H9 (cell line): ENCODE measurements around the gene TMC3. TPM values are rescaled to one million over a fixed set of nuclear protein-coding genes. Genes with fewer than 3 reads are reported as not detected.

Experiments
- DNase-seq: peaks from one replicate; pipeline ENCODE4 v3.0.0-alpha.2; 2017
- H2AFZ ChIP-seq: one replicate; pipeline ENCODE4 v1.6.1; 2013; ENCODE audit warnings: mild to moderate bottlenecking, low read length, control low read depth, moderate library complexity
- H2AK5ac ChIP-seq: 2 replicates; pipeline ENCODE4 v1.6.1; 2013; ENCODE audit warnings: low read length, control low read depth, mixed read lengths; ENCODE audit not compliant: insufficient read length
- H2BK120ac ChIP-seq: one replicate; pipeline ENCODE4 v1.6.1; 2013; ENCODE audit warnings: low read depth, mild to moderate bottlenecking, low read length, control low read depth, inconsistent platforms; ENCODE audit not compliant: poor library complexity, severe bottlenecking
- H2BK12ac ChIP-seq: 2 replicates; pipeline ENCODE4 v1.6.1; 2013; ENCODE audit warnings: low read length, control low read depth, mixed read lengths, low read depth; ENCODE audit not compliant: insufficient read length
- H2BK15ac ChIP-seq: 2 replicates; pipeline ENCODE4 v1.6.1; 2013; ENCODE audit warnings: low read depth, low read length, control low read depth
- H2BK20ac ChIP-seq: one replicate; pipeline ENCODE4 v1.6.1; 2013; ENCODE audit warnings: low read depth, mild to moderate bottlenecking, low read length, control low read depth, inconsistent platforms; ENCODE audit not compliant: poor library complexity, severe bottlenecking
- H2BK5ac ChIP-seq: 2 replicates; pipeline ENCODE4 v1.6.1; 2013; ENCODE audit warnings: low read length, control low read depth, mixed read lengths; ENCODE audit not compliant: insufficient read length
- H3K14ac ChIP-seq: 2 replicates; pipeline ENCODE4 v1.6.1; 2013; ENCODE audit warnings: low read length, control low read depth; ENCODE audit not compliant: insufficient read depth
- H3K18ac ChIP-seq: 2 replicates; pipeline ENCODE4 v1.6.1; 2013; ENCODE audit warnings: low read depth, mild to moderate bottlenecking, mixed read lengths, low read length, control low read depth; ENCODE audit not compliant: insufficient read length
- H3K23ac ChIP-seq: 2 replicates; pipeline ENCODE4 v1.6.1; 2013; ENCODE audit warnings: low read length, control low read depth, mixed read lengths, low read depth; ENCODE audit not compliant: insufficient read length
- H3K23me2 ChIP-seq: 2 replicates; pipeline ENCODE4 v1.6.1; 2013; ENCODE audit warnings: low read depth, mild to moderate bottlenecking, mixed read lengths, low read length, control low read depth; ENCODE audit not compliant: insufficient read length, poor library complexity, severe bottlenecking
- H3K27ac ChIP-seq: 2 replicates; pipeline ENCODE4 v1.5.1; 2013; ENCODE audit warnings: low read length, control low read depth, mixed read lengths, low read depth; ENCODE audit not compliant: insufficient read length
- H3K27me3 ChIP-seq: 2 replicates; pipeline ENCODE4 v1.6.1; 2013; ENCODE audit warnings: low read length, control low read depth, inconsistent platforms; ENCODE audit not compliant: insufficient read depth
- H3K4ac ChIP-seq: 2 replicates; pipeline ENCODE4 v1.6.1; 2013; ENCODE audit warnings: low read depth, mild to moderate bottlenecking, control low read depth, inconsistent platforms, low read length, moderate library complexity
- H3K4me1 ChIP-seq: 2 replicates; pipeline ENCODE4 v1.6.1; 2013; ENCODE audit warnings: low read length, control low read depth, inconsistent platforms; ENCODE audit not compliant: insufficient read depth
- H3K4me2 ChIP-seq: 2 replicates; pipeline ENCODE4 v1.6.1; 2013; ENCODE audit warnings: low read length, control low read depth, mixed read lengths; ENCODE audit not compliant: insufficient read length, insufficient read depth
- H3K56ac ChIP-seq: 2 replicates; pipeline ENCODE4 v1.6.1; 2013; ENCODE audit warnings: low read depth, mild to moderate bottlenecking, mixed read lengths, low read length, control low read depth; ENCODE audit not compliant: insufficient read length
- H3K79me1 ChIP-seq: 2 replicates; pipeline ENCODE4 v1.6.1; 2013; ENCODE audit warnings: low read depth, mild to moderate bottlenecking, moderate library complexity, low read length, control low read depth, inconsistent platforms; ENCODE audit not compliant: insufficient read depth, poor library complexity, severe bottlenecking
- H3K79me2 ChIP-seq: 2 replicates; pipeline ENCODE4 v1.6.1; 2013; ENCODE audit warnings: low read length, control low read depth, inconsistent platforms; ENCODE audit not compliant: insufficient read depth
- H3K9ac ChIP-seq: 2 replicates; pipeline ENCODE4 v1.6.1; 2013; ENCODE audit warnings: low read length, control low read depth, mixed read lengths; ENCODE audit not compliant: insufficient read length; ENCODE audit errors: extremely low read depth
- H3K9me3 ChIP-seq: one replicate; pipeline ENCODE4 v1.6.1; 2013; ENCODE audit warnings: low read depth, low read length, inconsistent platforms; ENCODE audit not compliant: control insufficient read depth
- H3T11ph ChIP-seq: one replicate; pipeline ENCODE4 v1.6.1; 2013; ENCODE audit warnings: mild to moderate bottlenecking, low read length, control low read depth, inconsistent platforms
- H4K20me1 ChIP-seq: one replicate; pipeline ENCODE4 v1.6.1; 2013; ENCODE audit not compliant: control insufficient read depth, insufficient read length, insufficient read depth
- H4K5ac ChIP-seq: 2 replicates; pipeline ENCODE4 v1.6.1; 2013; ENCODE audit warnings: low read depth, mild to moderate bottlenecking, mixed read lengths, low read length, control low read depth; ENCODE audit not compliant: insufficient read length
- H4K8ac ChIP-seq: replicated peaks from 2 replicates; pipeline ENCODE4 v1.6.1; 2013; ENCODE audit warnings: low read length, control low read depth, mixed read lengths, low read depth; ENCODE audit not compliant: insufficient read length
- H4K91ac ChIP-seq: 2 replicates; pipeline ENCODE4 v1.6.1; 2013; ENCODE audit warnings: low read depth, mild to moderate bottlenecking, moderate library complexity, mixed read lengths, low read length, control low read depth; ENCODE audit not compliant: insufficient read length
- H3K27ac Mint-ChIP-seq, 3 experiments: 2 replicates in 2 of 3; 3 replicates in 1 of 3; pipeline ENCODE4 v1.8.0; 2020 to 2021; ENCODE audit warnings: mixed read lengths in 3 of 3, mild to moderate bottlenecking in 1 of 3, moderate library complexity in 1 of 3
- H3K27me3 Mint-ChIP-seq: 2 replicates; pipeline ENCODE4 v1.8.0; 2021; ENCODE audit warnings: low read depth, mild to moderate bottlenecking, moderate library complexity, mixed read lengths
- H3K36me3 Mint-ChIP-seq, 3 experiments: 2 replicates in 2 of 3; 3 replicates in 1 of 3; pipeline ENCODE4 v1.8.0; 2020 to 2021; ENCODE audit warnings: low read depth in 3 of 3, mixed read lengths in 3 of 3; ENCODE audit not compliant: insufficient read depth in 1 of 3
- H3K4me1 Mint-ChIP-seq, 2 experiments: 2 replicates each; pipeline ENCODE4 v1.8.0; 2020; ENCODE audit warnings: mixed read lengths in 2 of 2
- H3K4me3 Mint-ChIP-seq, 2 experiments: 2 replicates in 1 of 2; 3 replicates in 1 of 2; pipeline ENCODE4 v1.8.0; 2020 to 2021; ENCODE audit warnings: mild to moderate bottlenecking in 2 of 2, mixed read lengths in 2 of 2, moderate library complexity in 1 of 2
- H3K9me3 Mint-ChIP-seq, 2 experiments: 2 replicates in 1 of 2; 3 replicates in 1 of 2; pipeline ENCODE4 v1.8.0; 2020; ENCODE audit warnings: mild to moderate bottlenecking in 2 of 2, mixed read lengths in 2 of 2, moderate library complexity in 1 of 2
- CTCF ChIP-seq: fragments of 200-600 bp; sonication (generic); conservative IDR thresholded peaks from 3 replicates; pipeline ENCODE4 v1.8.0; 2021; ENCODE audit warnings: antibody characterized with exemption, mild to moderate bottlenecking
- WGBS: extraction: QIAGEN DNeasy Blood & Tissue Kit; methylation state at CpG from one replicate; pipeline ENCODE4 v1.1.7; 2013; ENCODE audit warnings: missing lambda C conversion rate, low lambda C conversion rate, mixed read lengths; ENCODE audit not compliant: insufficient read length; ENCODE audit errors: extremely low coverage; 5-methylcytosine and 5-hydroxymethylcytosine counted together
- total RNA-seq: library from RNA; stranded (reverse); gene quantifications from 2 replicates; pipeline ENCODE4 v1.2.1, GENCODE V29; 2021

TMC3 gene
- total RNA-seq, 1 experiment from 2014 or later = not detected

DNA sequence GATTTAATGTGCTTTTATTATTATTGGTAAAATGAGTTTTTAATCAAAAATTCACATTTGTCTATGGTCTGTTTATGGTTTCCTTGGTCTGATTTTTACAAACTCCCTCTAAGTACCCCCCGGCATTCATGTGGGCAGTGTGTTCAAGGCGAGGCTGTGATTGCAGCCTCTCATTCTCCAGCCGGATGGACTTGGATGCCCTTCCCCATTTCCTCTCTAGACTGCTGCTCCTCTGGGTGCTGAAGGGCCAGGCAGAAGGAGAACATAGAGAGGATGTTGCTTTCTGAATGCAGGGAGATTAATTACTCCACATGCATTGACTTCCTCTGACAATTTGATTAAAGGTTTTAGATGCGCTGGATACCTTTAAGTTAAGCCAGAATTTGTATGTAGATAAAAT is 3.9 kb upstream of the TMC3 start:
- no peak overlapping the region for H3K18ac ChIP-seq
- H3K14ac ChIP-seq = no peak overlapping the region
- no peak overlapping the region for H4K91ac ChIP-seq
- no peak overlapping the region for H4K5ac ChIP-seq
- no peak overlapping the region for H3K4me3 Mint-ChIP-seq
- no peaks in the 10 kb centered on the region; the same call in 1 of the 2 replicates for H3K27me3 Mint-ChIP-seq
- H2BK5ac ChIP-seq = no peak overlapping the region
- no peak overlapping the region for H2AFZ ChIP-seq
- H3K9ac ChIP-seq = no peak overlapping the region
- no peak overlapping the region for H2AK5ac ChIP-seq
- no peak overlapping the region for H2BK15ac ChIP-seq
- H3K27ac Mint-ChIP-seq = no peak overlapping the region
- H2BK12ac ChIP-seq = no peak overlapping the region
- no peaks in the 10 kb centered on the region for H3K79me1 ChIP-seq
- H3K27ac ChIP-seq = no peak overlapping the region
- no peak overlapping the region for H2BK120ac ChIP-seq
- no peaks in the 10 kb centered on the region for H3K9me3 ChIP-seq
- no peaks in the 10 kb centered on the region for H4K20me1 ChIP-seq
- no CpG with 5 or more reads among the region's 4 CpGs for WGBS
- H2BK20ac ChIP-seq = no peak overlapping the region
- H3K4me1 ChIP-seq = no peaks in the 10 kb centered on the region; the same call in 1 of the 2 replicates
- no peaks in the 10 kb centered on the region for H3K27me3 ChIP-seq
- H3K4me2 ChIP-seq = no peak overlapping the region
- H3K23ac ChIP-seq = no peak overlapping the region
- H3K4me1 Mint-ChIP-seq = peaks cover 7 to 21% of the 10 kb centered on the region in 2 experiments
- DNase-seq = no peak
- H3K4ac ChIP-seq = no peak overlapping the region
- no peaks in the 10 kb centered on the region for H3K9me3 Mint-ChIP-seq
- H3K23me2 ChIP-seq = no peaks in the 10 kb centered on the region
- no peaks in the 10 kb centered on the region for H3K79me2 ChIP-seq
- H4K8ac ChIP-seq = no peak overlapping the region
- no peaks in the 10 kb centered on the region; a peak in 1 of 7 replicates for H3K36me3 Mint-ChIP-seq
- H3K56ac ChIP-seq = no peak overlapping the region
- no peak overlapping the region for H3T11ph ChIP-seq
- no peak for TF ChIP-seq CTCF
